ENCODE results near the gene MFSD12.

Gene MFSD12

DNA sequence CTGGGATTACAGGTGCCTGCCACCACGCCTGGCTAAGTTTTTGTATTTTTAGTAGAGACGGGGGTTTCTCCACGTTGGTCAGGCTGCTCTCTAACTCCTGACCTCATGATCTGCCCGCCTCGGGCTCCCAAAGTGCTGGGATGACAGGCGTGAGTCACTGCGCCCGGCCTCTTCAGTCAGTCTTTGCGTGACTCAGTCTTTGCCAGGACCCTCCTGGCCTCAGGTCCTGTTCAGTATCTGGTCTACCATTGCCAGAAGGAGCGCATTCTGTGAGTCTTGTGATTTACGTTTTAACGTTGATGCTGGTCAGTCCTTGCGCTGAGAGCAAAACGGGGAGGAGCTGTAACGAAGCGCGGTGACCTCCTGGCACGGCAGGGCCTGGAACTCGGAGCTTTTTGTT is 7.8 kb upstream of the MFSD12 start:
- no peak for DNase-seq
- TF ChIP-seq CTCF (IDR thresholded peaks at IDR 0.05; ENCODE audit: low read depth, low read length) = no peak

GRCh38 chr19:3563709-3564524 is 6.5 kb upstream of the MFSD12 start:
- DNase-seq = no peak
- no peak for TF ChIP-seq CTCF (IDR thresholded peaks at IDR 0.05; ENCODE audit: low read depth, low read length)
- no peak overlapping the region for H3K4me3 ChIP-seq (ENCODE audit: low read depth, low read length)
- H3K9me3 ChIP-seq = no peaks in the 10 kb centered on the region
- no peaks in the 10 kb centered on the region for H3K36me3 ChIP-seq
- no peaks in the 10 kb centered on the region for H3K4me1 ChIP-seq
- no peaks in the 10 kb centered on the region for H3K27me3 ChIP-seq

More for the DNA sequence above, 7.8 kb upstream of the MFSD12 start:
- Histone ChIP-seq H3K4me3 (ENCODE audit: low read depth, low read length) (no peak overlapping the region), H3K27me3 (no peaks in the 10 kb centered on the region), H3K9me3 (no peaks in the 10 kb centered on the region), H3K36me3 (no peaks in the 10 kb centered on the region), H3K4me1 (no peaks in the 10 kb centered on the region)

- Histone ChIP-seq H3K4me1 (no peaks in the 10 kb centered on the region), H3K4me3 (ENCODE audit: low read depth, low read length) (peak overlapping the region; percentile 71), H3K36me3 (no peaks in the 10 kb centered on the region), H3K27me3 (no peaks in the 10 kb centered on the region), H3K9me3 (no peaks in the 10 kb centered on the region)
- no peak for DNase-seq
- no peak for TF ChIP-seq CTCF (IDR thresholded peaks at IDR 0.05; ENCODE audit: low read depth, low read length)
These were observed 367 bp downstream of the MFSD12 start for GRCh38 chr19:3556978-3557460.

DNA sequence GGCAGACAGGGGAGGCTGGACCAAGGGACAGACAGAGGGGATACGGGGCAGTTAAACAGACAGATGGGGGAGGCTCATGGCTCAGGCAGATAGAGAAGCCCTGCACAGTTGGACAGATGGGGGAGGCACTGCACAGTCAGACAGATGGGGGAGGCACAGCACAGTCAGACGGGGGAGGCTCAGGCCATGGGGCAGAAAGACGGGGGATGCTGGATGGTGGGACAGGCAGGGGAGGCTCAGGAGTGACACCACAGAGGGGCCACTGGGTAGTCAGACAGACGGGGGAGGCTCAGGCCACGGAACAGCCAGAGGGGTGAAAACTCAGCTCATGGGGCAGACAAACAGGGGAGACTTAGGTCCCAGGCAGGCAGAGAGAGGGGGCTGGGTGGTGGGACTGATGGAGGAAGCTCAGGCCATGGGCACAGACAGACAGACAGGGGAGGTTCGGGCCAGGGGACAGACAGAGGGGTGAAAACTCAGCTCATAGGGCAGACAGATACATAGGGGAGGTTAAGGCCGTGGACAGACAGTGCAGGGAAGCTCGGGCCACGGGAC is 886 bp downstream of the MFSD12 start:
- no peaks in the 10 kb centered on the region for H3K4me1 ChIP-seq
- no peak for DNase-seq
- TF ChIP-seq CTCF (IDR thresholded peaks at IDR 0.05; ENCODE audit: low read depth, low read length) = no peak
- H3K4me3 ChIP-seq (ENCODE audit: low read depth, low read length) = peak overlapping the region; percentile 71
- no peaks in the 10 kb centered on the region for H3K27me3 ChIP-seq
- H3K9me3 ChIP-seq = no peaks in the 10 kb centered on the region
- no peaks in the 10 kb centered on the region for H3K36me3 ChIP-seq

GRCh38 chr19:3555653-3556422 is 1.5 kb downstream of the MFSD12 start:
- DNase-seq = no peak
- no peaks in the 10 kb centered on the region for H3K27me3 ChIP-seq
- no peaks in the 10 kb centered on the region for H3K4me1 ChIP-seq
- H3K36me3 ChIP-seq = peaks cover 4% of the 10 kb centered on the region; the same call in 1 of the 2 replicates
- no peaks in the 10 kb centered on the region for H3K9me3 ChIP-seq
- peak overlapping the region; percentile 71 for H3K4me3 ChIP-seq (ENCODE audit: low read depth, low read length)
- no peak for TF ChIP-seq CTCF (IDR thresholded peaks at IDR 0.05; ENCODE audit: low read depth, low read length)

All from BE2C (cell line).